Measurements from ENCODE around the gene RNU6-1. TPM values are rescaled to one million over a fixed set of nuclear protein-coding genes. Genes with fewer than 3 reads are reported as not detected.
A peak's percentile ranks its signal among the peaks of the same experiment; 100 is the strongest.

The RNU6-1 gene
- total and polyA plus RNA-seq, 5 donors from 2014 or later: not detected

DNA sequence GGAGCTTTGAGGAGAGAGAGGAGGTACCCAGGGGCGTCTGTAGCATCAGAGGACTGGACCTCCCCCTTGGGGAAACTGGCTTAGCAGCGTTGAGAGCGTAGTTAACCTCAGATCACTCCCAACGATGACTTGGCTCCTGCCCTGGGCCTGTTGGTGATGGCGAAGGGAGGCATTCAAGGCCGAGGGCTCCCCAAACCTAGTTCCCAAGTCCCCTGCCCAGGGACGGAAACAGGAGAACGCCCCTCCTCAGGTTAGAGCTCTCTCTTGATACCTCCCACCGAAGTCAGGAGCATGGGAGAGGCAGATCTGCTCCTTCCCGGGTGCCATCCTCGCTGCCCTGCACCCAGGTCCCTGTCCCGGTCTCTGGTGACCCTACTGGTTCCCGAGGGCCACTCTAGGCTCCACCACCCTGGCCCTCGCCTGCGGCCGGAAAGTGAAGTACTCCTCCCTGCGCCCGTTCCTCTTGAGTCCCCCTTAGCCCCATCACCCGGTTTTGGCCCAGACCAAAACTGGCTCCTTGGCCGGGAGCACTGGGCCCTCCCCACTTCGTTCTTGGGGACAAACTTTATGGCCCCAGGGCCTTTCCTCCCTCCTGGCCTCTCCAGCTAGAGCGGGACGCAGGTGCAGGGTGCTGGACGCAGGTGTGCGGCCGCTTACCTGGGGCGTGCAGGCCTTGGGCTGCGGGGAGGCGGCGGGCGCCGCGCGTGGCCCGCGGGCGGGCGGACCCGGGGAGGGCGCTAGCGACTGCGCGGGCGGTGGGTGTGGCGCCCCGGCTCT, 17.1 kb downstream of the RNU6-1 start:
- Histone ChIP-seq H3K4me3 (ENCODE audit: low read depth, low read length) (no peak overlapping the region), H3K27ac (ENCODE audit: insufficient read depth, low read length, poor library complexity, severe bottlenecking) (no peak overlapping the region), H3K36me3 (ENCODE audit: control insufficient read depth, insufficient read depth, low read length) (no peaks in the 10 kb centered on the region), H3K4me1 (ENCODE audit: control insufficient read depth, insufficient read depth, low read length, poor library complexity, severe bottlenecking) (peaks cover 39% of the 10 kb centered on the region), H3K27me3 (ENCODE audit: control insufficient read depth, insufficient read depth, low read length) (peaks cover 15% of the 10 kb centered on the region), H3K9me3 (ENCODE audit: control insufficient read depth in 2 of 2, low read length in 2 of 2) (no peaks in the 10 kb centered on the region)
- Mint-ChIP-seq H3K4me1 (peaks cover 0 to 54% (median 11%) of the 10 kb centered on the region in 4 donors), H3K27ac (no peak overlapping the region), H3K27me3 (peaks cover 80% of the 10 kb centered on the region), H3K9me3 (peaks cover 0 to 6% (median 0%) of the 10 kb centered on the region in 7 donors), H3K36me3 (no peaks in the 10 kb centered on the region), H3K4me3 (peak overlapping the region in 2 of 4 donors; percentile 33 to 48)
- ATAC-seq (ENCODE audit: low read depth in 2 of 2) (no peak), DNase-seq (no peak)

DNA sequence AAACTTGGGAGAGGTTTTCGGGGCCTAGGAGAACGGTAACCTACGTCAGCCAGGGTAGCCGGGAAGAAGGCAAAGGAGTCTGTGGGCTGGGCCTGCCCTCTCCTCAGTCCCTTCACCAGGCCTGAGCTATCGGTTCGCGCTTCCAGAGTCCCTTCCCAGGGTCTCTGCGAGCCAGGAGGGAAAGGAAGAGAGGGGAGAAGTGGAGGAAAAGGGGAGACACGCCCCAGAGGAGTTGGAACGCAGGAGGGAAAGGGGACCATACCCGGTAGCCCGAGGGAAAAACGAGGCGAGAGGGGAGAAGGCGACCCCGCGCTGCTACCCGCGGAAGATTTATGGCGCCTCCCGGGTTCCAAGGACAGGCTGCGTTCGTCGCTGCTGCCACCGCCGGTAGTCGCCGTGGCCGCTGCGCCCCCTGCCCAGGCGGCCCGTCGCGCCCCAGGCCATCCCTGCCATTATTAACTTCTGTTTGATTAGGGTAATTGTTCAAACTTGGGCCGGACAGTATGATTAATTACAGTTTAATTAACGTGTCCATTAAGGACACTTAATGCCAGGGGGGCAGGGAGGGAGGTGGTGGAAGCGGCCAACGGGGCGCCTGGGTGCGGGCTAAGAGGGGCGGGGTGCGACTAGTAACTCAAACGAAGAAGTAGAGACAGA, 17.9 kb downstream of the RNU6-1 start:
- peaks cover 0 to 54% (median 11%) of the 10 kb centered on the region in 4 donors for H3K4me1 Mint-ChIP-seq
- ATAC-seq (ENCODE audit: low read depth in 2 of 2) (no peak), DNase-seq (no peak)
- H3K36me3 Mint-ChIP-seq: no peaks in the 10 kb centered on the region
- Histone ChIP-seq H3K4me1 (ENCODE audit: control insufficient read depth, insufficient read depth, low read length, poor library complexity, severe bottlenecking) (peaks cover 34% of the 10 kb centered on the region), H3K27ac (ENCODE audit: insufficient read depth, low read length, poor library complexity, severe bottlenecking) (no peak overlapping the region), H3K36me3 (ENCODE audit: control insufficient read depth, insufficient read depth, low read length) (no peaks in the 10 kb centered on the region), H3K9me3 (ENCODE audit: control insufficient read depth in 2 of 2, low read length in 2 of 2) (no peaks in the 10 kb centered on the region), H3K4me3 (ENCODE audit: low read depth, low read length) (no peak overlapping the region), H3K27me3 (ENCODE audit: control insufficient read depth, insufficient read depth, low read length) (peaks cover 21% of the 10 kb centered on the region)
- peaks cover 0 to 7% (median 0%) of the 10 kb centered on the region in 7 donors for H3K9me3 Mint-ChIP-seq
- H3K27me3 Mint-ChIP-seq: peaks cover 85% of the 10 kb centered on the region
- no peak overlapping the region for H3K27ac Mint-ChIP-seq
- peak overlapping the region in 3 of 4 donors; percentile 34 to 57 (median 54) for H3K4me3 Mint-ChIP-seq

DNA sequence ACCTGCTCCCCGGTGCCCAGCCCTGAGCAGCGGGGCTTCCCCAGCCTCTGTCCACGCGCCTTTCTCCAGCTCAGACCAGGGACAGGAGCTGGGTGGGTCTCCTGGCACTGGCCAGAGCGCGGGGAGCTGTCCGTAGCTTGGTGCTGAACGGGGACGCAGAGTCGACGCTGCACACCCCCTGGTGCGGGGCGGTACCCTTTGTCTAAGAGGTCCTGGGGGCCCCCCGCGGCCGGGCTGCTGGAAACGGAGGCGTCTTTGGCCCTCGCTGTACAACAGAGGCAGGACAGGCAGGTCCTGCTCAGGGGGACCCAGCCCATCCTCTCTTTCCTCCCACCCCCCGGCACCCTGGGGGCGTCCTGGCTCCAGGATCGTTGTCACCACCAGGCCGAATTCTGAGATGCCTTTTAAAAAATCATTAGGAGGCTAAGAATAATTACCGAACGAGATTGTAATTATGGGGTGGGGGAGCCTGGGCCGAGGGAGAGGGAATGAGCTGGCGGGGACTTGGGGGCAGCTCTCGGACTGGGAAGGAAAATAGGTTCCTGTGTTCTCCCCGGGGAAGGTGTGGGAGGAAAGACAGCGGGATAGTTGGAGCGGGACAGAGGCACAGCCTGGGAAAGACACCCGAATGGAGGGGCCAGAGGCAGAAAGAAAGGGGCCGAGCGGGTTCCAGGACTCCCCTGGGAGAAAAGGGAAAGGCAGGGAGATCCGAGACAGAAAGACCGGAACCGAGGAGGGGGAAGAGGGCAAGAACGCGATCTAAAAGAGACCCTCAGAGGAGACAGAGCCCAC, 18.7 kb downstream of the RNU6-1 start:
- no peaks in the 10 kb centered on the region for H3K36me3 ChIP-seq (ENCODE audit: control insufficient read depth, insufficient read depth, low read length)
- H3K9me3 Mint-ChIP-seq: peaks cover 0 to 8% (median 0%) of the 10 kb centered on the region in 7 donors
- DNase-seq (peak in 1 of 3 donors; percentile 21), ATAC-seq (ENCODE audit: low read depth in 2 of 2) (no peak)
- peaks cover 0 to 51% (median 11%) of the 10 kb centered on the region in 4 donors for H3K4me1 Mint-ChIP-seq
- H3K4me3 ChIP-seq (ENCODE audit: low read depth, low read length): no peak overlapping the region
- no peak overlapping the region for H3K27ac ChIP-seq (ENCODE audit: insufficient read depth, low read length, poor library complexity, severe bottlenecking)
- H3K27me3 Mint-ChIP-seq: peaks cover 88% of the 10 kb centered on the region
- peak overlapping the region in 2 of 4 donors; percentile 11 to 38 for H3K4me3 Mint-ChIP-seq
- peak overlapping the region in 1 of 3 donors; percentile 90 for H3K27ac Mint-ChIP-seq
- peaks cover 30% of the 10 kb centered on the region for H3K4me1 ChIP-seq (ENCODE audit: control insufficient read depth, insufficient read depth, low read length, poor library complexity, severe bottlenecking)
- H3K27me3 ChIP-seq (ENCODE audit: control insufficient read depth, insufficient read depth, low read length): peaks cover 21% of the 10 kb centered on the region
- no peaks in the 10 kb centered on the region for H3K36me3 Mint-ChIP-seq
- no peaks in the 10 kb centered on the region for H3K9me3 ChIP-seq (ENCODE audit: control insufficient read depth in 2 of 2, low read length in 2 of 2)

DNA sequence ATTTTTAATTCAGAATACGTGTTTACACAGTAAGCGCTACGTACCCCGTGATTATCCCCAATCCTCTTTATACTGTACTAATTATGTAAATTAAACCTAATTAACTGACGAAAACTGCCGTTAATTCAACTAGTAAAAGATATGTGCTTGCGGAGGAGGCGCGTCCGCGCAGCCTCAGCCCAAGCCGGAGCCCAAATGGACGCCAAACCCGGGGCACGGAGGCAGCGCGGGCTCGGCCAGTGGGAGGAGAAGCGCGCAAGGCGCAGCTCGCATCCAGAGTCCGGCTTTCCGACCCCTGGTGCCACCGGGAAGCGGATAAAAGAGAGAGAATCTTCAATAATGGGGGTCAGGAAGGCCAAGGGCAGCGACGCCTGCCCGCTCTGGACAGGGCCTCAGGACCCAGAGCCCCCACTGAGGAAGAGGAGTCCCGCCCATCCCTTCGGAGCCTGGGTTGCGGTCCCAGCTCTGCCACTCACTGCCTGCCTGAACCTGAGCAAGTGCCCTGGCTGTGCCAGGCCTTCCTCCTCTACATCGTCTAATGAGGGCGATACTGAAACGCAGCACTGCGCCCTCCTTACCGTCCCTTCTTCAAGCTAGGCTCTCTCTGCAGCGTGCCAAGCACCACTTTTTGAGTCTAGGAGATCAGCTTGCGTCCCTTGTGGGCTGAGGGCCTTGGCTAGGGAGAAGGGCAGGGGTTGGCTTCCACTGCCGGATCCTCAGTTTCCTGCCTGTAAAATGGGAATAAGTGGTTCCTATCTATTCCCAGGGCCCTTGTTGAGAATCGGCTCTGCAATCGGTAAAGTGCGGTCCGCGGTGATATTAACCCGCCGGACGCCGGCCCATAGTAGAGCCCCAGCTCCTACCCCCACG, 19.5 kb downstream of the RNU6-1 start:
- no peak overlapping the region for H3K27ac ChIP-seq (ENCODE audit: insufficient read depth, low read length, poor library complexity, severe bottlenecking)
- peak overlapping the region in 1 of 3 donors; percentile 38 for H3K27ac Mint-ChIP-seq
- no peaks in the 10 kb centered on the region for H3K36me3 ChIP-seq (ENCODE audit: control insufficient read depth, insufficient read depth, low read length)
- peaks cover 0 to 10% (median 0%) of the 10 kb centered on the region in 7 donors for H3K9me3 Mint-ChIP-seq
- peaks cover 22% of the 10 kb centered on the region for H3K4me1 ChIP-seq (ENCODE audit: control insufficient read depth, insufficient read depth, low read length, poor library complexity, severe bottlenecking)
- H3K36me3 Mint-ChIP-seq: no peaks in the 10 kb centered on the region
- no peak for DNase-seq
- peaks cover 25% of the 10 kb centered on the region for H3K27me3 ChIP-seq (ENCODE audit: control insufficient read depth, insufficient read depth, low read length)
- H3K9me3 ChIP-seq (ENCODE audit: control insufficient read depth in 2 of 2, low read length in 2 of 2): no peaks in the 10 kb centered on the region
- peaks cover 0 to 45% (median 11%) of the 10 kb centered on the region in 4 donors for H3K4me1 Mint-ChIP-seq
- H3K4me3 ChIP-seq (ENCODE audit: low read depth, low read length): no peak overlapping the region
- H3K4me3 Mint-ChIP-seq: peak overlapping the region in 1 of 4 donors; percentile 26
- H3K27me3 Mint-ChIP-seq: peaks cover 84% of the 10 kb centered on the region
- peak in 1 of 2 donors; percentile 5 for ATAC-seq (ENCODE audit: low read depth in 2 of 2)

DNA sequence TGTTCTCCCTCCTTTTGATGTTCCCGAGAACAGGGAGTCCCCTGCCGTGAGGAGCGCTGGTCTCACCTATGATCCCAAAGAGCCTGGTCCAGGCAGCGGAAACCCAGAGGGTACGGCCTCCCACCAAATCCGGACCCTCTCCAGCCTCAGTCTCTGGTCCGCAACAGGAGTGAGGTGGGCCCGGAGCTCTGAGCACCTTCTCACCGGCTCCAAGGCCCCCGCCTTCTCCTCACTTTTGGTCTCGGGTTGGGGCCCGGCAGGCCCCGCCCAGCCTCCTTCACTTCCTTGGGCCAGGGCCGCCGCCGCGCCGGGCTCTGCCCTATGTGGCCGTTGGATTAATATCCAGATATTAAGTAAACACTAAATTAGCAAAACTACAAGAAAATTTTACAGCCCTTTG, 20.2 kb downstream of the RNU6-1 start:
- Mint-ChIP-seq H3K27me3 (peaks cover 77% of the 10 kb centered on the region), H3K27ac (no peak overlapping the region), H3K36me3 (peaks cover 3% of the 10 kb centered on the region), H3K4me3 (no peak overlapping the region), H3K9me3 (peaks cover 0 to 10% (median 0%) of the 10 kb centered on the region in 7 donors), H3K4me1 (peaks cover 0 to 40% (median 11%) of the 10 kb centered on the region in 4 donors)
- Histone ChIP-seq H3K4me1 (ENCODE audit: control insufficient read depth, insufficient read depth, low read length, poor library complexity, severe bottlenecking) (peaks cover 18% of the 10 kb centered on the region), H3K27me3 (ENCODE audit: control insufficient read depth, insufficient read depth, low read length) (peaks cover 22% of the 10 kb centered on the region), H3K4me3 (ENCODE audit: low read depth, low read length) (no peak overlapping the region), H3K9me3 (ENCODE audit: control insufficient read depth in 2 of 2, low read length in 2 of 2) (no peaks in the 10 kb centered on the region), H3K36me3 (ENCODE audit: control insufficient read depth, insufficient read depth, low read length) (no peaks in the 10 kb centered on the region), H3K27ac (ENCODE audit: insufficient read depth, low read length, poor library complexity, severe bottlenecking) (no peak overlapping the region)
- ATAC-seq (ENCODE audit: low read depth in 2 of 2) (no peak), DNase-seq (no peak)

DNA sequence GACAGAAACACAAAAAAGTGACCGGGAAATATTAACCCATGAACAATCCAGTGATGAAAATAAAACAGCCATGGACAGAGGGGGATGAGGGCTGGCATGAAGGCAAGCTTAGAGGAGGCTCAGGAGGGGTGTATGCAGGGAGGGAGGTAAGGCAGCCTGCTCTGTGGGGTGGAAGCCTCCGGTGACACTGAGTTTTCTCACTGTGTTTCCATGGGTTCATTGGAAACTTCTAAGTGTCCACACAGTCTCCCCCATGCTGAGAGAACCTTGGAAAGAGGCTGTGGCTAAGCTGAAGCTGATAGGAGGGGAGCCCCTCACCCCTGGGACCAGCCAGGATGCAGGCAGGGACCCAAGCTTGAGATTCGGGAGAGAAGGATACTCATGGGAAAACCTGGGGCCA, 21.4 kb downstream of the RNU6-1 start:
- no peak for ATAC-seq (ENCODE audit: low read depth in 2 of 2)
- peaks cover 14% of the 10 kb centered on the region for H3K4me1 ChIP-seq (ENCODE audit: control insufficient read depth, insufficient read depth, low read length, poor library complexity, severe bottlenecking)
- Mint-ChIP-seq H3K27me3 (peaks cover 65% of the 10 kb centered on the region), H3K36me3 (peaks cover 3% of the 10 kb centered on the region), H3K9me3 (peaks cover 0 to 8% (median 0%) of the 10 kb centered on the region in 7 donors), H3K4me1 (peaks cover 0 to 30% (median 2%) of the 10 kb centered on the region in 4 donors), H3K4me3 (peak overlapping the region in 1 of 4 donors; percentile 43), H3K27ac (no peak overlapping the region)
- H3K4me3 ChIP-seq (ENCODE audit: low read depth, low read length): no peak overlapping the region
- H3K36me3 ChIP-seq (ENCODE audit: control insufficient read depth, insufficient read depth, low read length): no peaks in the 10 kb centered on the region
- H3K9me3 ChIP-seq (ENCODE audit: control insufficient read depth in 2 of 2, low read length in 2 of 2): no peaks in the 10 kb centered on the region
- no peak for DNase-seq
- peaks cover 21% of the 10 kb centered on the region for H3K27me3 ChIP-seq (ENCODE audit: control insufficient read depth, insufficient read depth, low read length)
- H3K27ac ChIP-seq (ENCODE audit: insufficient read depth, low read length, poor library complexity, severe bottlenecking): no peak overlapping the region

DNA sequence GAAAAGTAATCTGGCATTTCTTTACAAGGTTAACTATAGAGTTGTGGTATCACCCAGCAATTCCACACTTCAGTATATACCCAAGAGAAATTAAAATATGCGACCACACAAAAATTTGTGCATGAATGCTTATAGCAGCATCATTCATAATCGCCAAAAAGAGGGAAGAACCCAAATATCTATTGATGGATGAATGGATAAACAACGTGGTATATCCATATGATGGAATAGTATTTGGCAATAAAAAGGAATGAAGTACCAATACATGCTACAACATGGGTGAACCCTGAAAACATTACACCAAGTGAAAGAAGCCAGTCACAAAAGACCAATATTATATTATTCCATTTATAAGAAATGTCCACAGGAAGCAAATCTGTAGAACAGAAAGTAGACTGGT, 23.2 kb downstream of the RNU6-1 start:
- DNase-seq: no peak
- Histone ChIP-seq H3K4me1 (ENCODE audit: control insufficient read depth, insufficient read depth, low read length, poor library complexity, severe bottlenecking) (peaks cover under 1% of the 10 kb centered on the region), H3K9me3 (ENCODE audit: control insufficient read depth in 2 of 2, low read length in 2 of 2) (no peaks in the 10 kb centered on the region), H3K27me3 (ENCODE audit: control insufficient read depth, insufficient read depth, low read length) (peaks cover 21% of the 10 kb centered on the region), H3K36me3 (ENCODE audit: control insufficient read depth, insufficient read depth, low read length) (no peaks in the 10 kb centered on the region), H3K4me3 (ENCODE audit: low read depth, low read length) (no peak overlapping the region), H3K27ac (ENCODE audit: insufficient read depth, low read length, poor library complexity, severe bottlenecking) (no peak overlapping the region)
- ATAC-seq (ENCODE audit: low read depth in 2 of 2): no peak
- Mint-ChIP-seq H3K36me3 (peaks cover 13% of the 10 kb centered on the region), H3K9me3 (peaks cover 0 to 5% (median 0%) of the 10 kb centered on the region in 7 donors), H3K27me3 (peaks cover 63% of the 10 kb centered on the region), H3K27ac (peak overlapping the region in 1 of 3 donors; percentile 5), H3K4me3 (no peak overlapping the region), H3K4me1 (peaks cover 0 to 18% (median 0%) of the 10 kb centered on the region in 4 donors)

All from CD4-positive, CD25-positive, alpha-beta regulatory T cell (primary cell).